ENCODE data around the gene RNF224.

DNA sequence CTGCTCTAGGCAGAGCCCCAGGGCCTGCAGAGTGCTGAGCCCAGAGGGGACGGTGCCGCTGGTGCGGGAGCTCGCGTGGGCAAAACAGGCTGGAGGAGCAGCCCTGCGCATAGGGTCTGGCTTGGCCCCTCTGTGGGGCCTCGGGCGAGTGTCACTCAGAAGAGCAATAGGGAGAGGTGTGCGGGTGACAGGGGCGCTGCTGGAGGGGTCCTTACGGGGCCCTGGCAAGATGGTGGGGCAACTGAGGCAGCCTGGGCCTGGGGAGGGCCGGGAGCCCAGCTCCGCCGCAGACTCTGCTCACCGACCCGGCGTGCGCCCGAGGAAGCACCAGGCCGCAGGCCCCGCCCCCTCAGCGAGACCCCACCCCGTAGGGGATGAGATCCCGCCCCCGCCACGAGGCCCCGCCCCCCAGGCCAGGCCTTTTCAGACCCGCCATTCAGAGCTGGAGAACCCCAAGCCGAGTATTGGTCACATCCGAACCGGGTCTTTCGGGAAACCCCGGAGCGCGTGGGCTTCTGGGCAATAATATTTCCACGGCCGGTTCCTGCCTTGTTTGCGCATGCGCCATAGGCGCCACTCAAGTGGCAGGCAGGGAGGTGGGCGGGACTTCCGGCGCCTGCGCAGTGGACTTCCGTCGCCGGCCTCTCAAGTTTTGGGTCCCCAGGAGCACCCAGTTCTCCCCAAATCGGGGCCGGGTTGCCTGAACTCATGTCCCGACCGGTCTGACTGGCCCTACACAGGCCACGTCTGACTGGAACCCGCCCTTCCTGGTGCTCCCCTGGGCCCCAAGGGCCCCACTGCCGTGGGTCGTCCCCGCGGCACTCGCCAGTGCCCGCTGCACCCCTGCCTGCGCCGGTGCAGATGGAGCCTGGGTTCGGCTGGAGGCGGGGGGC lies 4.0 kb upstream of the RNF224 start:
- TF ChIP-seq POLR2A (IDR thresholded peaks at IDR 0.05; ENCODE audit: low read depth, low read length) = peak; percentile 80
- peak; percentile 77 for TF ChIP-seq POLR2AphosphoS5 (IDR thresholded peaks at IDR 0.05; ENCODE audit: low read depth, low read length)
